GM12801 (cell line): ENCODE data around the gene CUBN.

Source experiments
- TF ChIP-seq, protein P1 (sequence below): IDR thresholded peaks from one replicate; pipeline ENCODE4 v1.5.1; 2011; ENCODE audit warnings: control low read depth; ENCODE audit not compliant: insufficient read length; ENCODE audit errors: extremely low read depth

CUBN gene

DNA sequence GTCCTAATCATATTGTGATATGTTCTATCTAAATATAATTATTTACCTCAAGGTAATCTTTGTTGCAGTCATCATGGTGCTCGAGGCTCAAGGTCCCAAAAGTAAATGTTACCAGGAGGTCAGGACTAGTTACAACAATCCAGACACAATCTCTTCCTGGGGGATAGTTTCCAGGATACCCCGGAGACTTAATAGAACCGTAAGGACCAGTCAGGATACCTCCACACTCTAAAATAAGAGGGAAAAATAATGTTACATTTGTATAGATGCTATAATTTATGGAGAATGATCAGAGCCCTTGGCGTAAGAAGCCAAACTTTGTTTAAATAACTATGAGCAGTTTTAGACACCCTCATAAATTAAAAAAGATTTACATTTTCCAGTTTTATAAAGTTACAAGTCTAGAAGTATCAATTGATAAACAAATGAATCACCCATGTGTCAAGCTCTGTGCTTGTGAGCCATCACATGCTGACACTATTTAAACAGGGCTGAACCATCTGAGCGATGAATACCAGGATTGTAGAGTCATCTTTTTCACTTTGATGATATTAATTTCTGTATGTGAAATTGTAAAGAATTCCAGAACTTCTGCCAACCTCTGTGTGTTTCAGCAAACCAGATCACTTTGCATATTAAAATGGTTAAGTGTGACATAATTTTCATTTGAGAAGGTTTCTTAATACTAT, 41.3 kb downstream of the CUBN start:
- TF ChIP-seq, protein P1, sequence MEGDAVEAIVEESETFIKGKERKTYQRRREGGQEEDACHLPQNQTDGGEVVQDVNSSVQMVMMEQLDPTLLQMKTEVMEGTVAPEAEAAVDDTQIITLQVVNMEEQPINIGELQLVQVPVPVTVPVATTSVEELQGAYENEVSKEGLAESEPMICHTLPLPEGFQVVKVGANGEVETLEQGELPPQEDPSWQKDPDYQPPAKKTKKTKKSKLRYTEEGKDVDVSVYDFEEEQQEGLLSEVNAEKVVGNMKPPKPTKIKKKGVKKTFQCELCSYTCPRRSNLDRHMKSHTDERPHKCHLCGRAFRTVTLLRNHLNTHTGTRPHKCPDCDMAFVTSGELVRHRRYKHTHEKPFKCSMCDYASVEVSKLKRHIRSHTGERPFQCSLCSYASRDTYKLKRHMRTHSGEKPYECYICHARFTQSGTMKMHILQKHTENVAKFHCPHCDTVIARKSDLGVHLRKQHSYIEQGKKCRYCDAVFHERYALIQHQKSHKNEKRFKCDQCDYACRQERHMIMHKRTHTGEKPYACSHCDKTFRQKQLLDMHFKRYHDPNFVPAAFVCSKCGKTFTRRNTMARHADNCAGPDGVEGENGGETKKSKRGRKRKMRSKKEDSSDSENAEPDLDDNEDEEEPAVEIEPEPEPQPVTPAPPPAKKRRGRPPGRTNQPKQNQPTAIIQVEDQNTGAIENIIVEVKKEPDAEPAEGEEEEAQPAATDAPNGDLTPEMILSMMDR, result no peak

DNA sequence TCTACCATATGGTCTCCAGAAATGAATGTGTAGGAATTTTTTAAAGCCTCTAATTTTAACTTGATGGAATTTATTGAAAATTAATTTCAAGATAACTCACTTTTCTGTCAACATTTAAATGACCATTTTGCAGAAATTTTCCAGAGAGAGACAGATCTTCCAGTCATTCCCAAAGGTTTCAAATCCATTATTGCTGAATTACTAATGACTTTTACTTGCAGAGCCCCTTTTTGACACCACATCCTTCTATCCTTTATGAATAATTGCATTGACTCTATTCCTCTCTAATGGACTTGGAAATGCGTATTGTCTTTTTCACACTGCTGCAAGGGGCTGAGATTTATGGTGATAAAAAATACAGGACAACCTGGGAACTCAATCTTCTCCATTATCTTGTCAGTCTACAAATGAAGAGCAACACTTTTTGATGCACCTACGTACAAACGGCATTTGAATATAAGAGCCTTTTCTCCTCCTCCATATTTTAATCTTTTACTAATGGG, 42.7 kb downstream of the CUBN start:
- TF ChIP-seq, protein P1, result no peak

DNA sequence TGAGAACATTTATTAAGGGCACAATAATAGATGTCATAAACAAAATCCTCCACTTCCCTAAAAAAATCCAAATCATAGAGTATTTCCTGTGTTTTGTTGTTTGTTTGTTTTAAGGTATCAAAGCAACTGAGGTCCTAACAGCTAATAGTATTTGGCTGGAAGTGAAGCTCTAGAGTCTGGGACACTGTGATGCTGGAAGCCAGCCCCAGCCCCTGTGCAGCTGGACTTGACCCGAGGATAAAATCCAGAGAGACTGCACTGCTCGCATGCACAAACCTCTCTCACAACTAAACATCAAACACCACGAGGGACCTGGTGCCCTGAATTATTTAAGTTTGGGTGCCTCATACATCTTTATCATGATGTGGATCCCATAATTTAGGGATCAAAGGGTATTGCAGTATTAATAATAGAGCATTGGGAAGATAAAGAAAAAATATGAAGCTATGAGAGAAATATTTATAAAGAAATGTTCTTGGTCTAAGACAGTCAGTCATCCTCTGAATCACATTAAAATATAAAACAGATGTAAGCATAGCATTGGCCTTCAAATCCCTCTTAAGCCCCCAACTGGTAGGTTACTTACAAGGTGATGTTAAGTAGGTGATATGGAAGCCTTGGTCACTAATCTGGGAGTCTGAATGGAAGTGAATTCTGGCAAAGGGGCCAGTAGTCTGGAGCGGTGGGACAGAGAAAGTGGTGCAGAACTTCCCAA, 44.4 kb downstream of the CUBN start:
- TF ChIP-seq, protein P1, result no peak

DNA sequence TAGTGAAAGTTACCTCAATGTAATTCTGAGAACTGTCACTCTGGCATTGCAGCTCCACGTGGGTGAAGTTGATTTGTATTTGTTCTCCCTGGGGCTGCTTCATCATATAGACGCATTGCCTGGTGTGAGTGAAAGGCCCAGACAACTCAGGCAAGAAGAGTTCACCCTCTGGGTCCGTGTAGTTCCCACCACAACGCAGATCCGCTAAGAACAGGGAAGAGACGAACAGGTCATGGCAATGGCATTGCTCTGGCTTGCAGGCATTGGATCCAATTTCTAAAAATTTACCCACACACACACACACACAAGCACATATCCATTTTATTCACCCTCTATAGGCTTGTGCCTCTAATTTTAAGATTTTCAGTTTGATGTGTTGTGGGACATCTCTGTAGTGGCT, 45.4 kb downstream of the CUBN start:
- TF ChIP-seq, protein P1, result no peak

DNA sequence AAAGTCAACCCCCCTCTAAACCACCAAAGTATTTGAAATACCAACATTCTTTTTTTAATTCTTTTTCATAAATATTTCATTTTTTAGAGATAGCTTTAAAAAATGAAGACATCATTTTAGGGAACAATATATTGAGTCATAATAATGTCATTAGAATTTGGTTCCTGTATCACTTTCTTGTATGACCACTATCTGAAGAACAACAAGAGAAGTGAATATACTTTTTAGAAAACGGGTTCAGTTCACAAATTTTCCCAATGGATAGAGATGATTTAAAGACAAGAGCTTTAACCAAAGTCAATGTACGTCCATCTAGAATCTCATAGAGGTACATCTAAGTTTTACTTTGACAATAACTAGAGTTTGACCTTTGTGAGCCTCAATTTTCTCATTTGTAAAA, 48.2 kb downstream of the CUBN start:
- TF ChIP-seq, protein P1, result no peak

DNA sequence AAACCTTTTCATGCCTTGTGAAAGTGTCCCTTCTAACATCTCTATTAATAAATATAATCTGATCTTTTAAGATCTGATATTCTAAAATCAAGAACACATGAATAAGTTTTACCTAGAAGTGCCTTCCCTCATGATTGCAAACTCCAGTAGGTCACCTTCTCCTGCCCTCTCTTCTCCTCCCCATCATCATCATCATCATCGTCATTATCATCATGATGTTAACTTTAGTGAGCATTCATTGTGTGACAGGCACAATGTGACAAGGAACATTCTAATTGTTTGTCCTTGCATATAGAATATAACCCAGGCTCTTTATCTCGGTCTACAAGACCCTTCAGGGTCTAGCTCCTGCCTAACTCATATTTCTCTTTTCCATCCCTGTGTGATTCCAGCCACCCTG, 51.7 kb downstream of the CUBN start:
- TF ChIP-seq, protein P1, result no peak

DNA sequence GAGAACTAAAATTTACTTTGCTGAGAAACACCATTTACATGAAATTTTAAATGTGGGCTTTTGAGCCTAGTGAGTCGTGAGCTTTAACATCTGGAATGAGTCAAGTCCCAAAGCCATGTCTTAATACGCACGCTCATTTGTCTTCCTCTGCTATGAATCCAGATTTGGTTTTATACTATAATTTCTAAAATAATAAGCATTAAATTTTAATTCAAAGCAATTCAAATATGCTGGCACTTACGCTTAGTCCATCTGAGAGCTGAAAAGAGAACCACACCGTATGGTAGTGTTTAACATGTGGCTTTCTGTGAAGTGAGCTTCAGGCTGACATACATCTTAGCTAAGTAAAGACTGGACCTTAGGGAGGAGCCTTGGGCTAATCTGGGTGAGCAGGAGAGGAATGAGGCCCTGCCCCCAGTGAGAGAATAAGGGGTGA, 52.2 kb downstream of the CUBN start:
- TF ChIP-seq, protein P1, result no peak
